HepG2 (cell line): ENCODE data around the gene NFIC. TPM values are rescaled to one million over a fixed set of nuclear protein-coding genes. Genes with fewer than 3 reads are reported as not detected.

Experiments used
- HBP1 ChIP-seq: IDR thresholded peaks from 2 replicates; pipeline ENCODE4 v1.6.1; 2016; ENCODE audit warnings: low read depth, control low read depth
- HDAC2 ChIP-seq: sonication (generic); formaldehyde crosslinking; IDR thresholded peaks from 2 replicates; pipeline ENCODE4 v1.4.0; 2020; ENCODE audit warnings: missing genetic modification reagents
- LCORL ChIP-seq, 2 experiments: fragments of 450-650 bp in 1 of 2; sonication (generic) in 1 of 2; formaldehyde crosslinking in 1 of 2; IDR thresholded peaks; 2 replicates each; pipeline versions ENCODE4 v1.5.0 to v1.6.1; 2017 to 2020; ENCODE audit warnings: antibody characterized with exemption in 1 of 2, missing genetic modification reagents in 1 of 2
- NCOA1 ChIP-seq: sonication (generic); formaldehyde crosslinking; IDR thresholded peaks from 2 replicates; pipeline ENCODE4 v1.9.0; 2021; ENCODE audit warnings: missing genetic modification reagents
- NFYB ChIP-seq: sonication (generic); formaldehyde crosslinking; IDR thresholded peaks from 2 replicates; pipeline ENCODE4 v1.4.0; 2020; ENCODE audit warnings: missing genetic modification reagents
- NR2F6 ChIP-seq, 2 experiments: IDR thresholded peaks; 2 replicates each; pipeline ENCODE4 v1.6.1; 2016; ENCODE audit warnings: antibody characterized with exemption in 1 of 2, mild to moderate bottlenecking in 1 of 2
- PRDM10 ChIP-seq: sonication (generic); formaldehyde crosslinking; IDR thresholded peaks from 2 replicates; pipeline ENCODE4 v1.4.0; 2020; ENCODE audit warnings: low read depth, missing genetic modification reagents
- PREB ChIP-seq: sonication (generic); formaldehyde crosslinking; IDR thresholded peaks from 2 replicates; pipeline ENCODE4 v1.4.0; 2020; ENCODE audit warnings: missing genetic modification reagents
- SP2 ChIP-seq: sonication (generic); formaldehyde crosslinking; IDR thresholded peaks from 2 replicates; pipeline ENCODE4 v1.5.1; 2020; ENCODE audit warnings: mild to moderate bottlenecking, missing genetic modification reagents
- TAF1 ChIP-seq: sonication (generic); formaldehyde crosslinking; IDR thresholded peaks from 2 replicates; pipeline ENCODE4 v1.4.0; 2020; ENCODE audit warnings: missing genetic modification reagents
- ZFY ChIP-seq: sonication (generic); formaldehyde crosslinking; IDR thresholded peaks from 2 replicates; pipeline ENCODE4 v1.4.0; 2020; ENCODE audit warnings: missing genetic modification reagents
- ZNF160 ChIP-seq: sonication (generic); formaldehyde crosslinking; IDR thresholded peaks from 2 replicates; pipeline ENCODE4 v1.8.0; 2022; ENCODE audit warnings: mild to moderate bottlenecking, inconsistent platforms, missing genetic modification reagents
- ZNF572 ChIP-seq: sonication (generic); formaldehyde crosslinking; IDR thresholded peaks from 2 replicates; pipeline ENCODE4 v1.5.1; 2020; ENCODE audit warnings: mild to moderate bottlenecking, missing genetic modification reagents
- ZNF607 ChIP-seq: sonication (generic); formaldehyde crosslinking; IDR thresholded peaks from 2 replicates; pipeline ENCODE4 v1.5.1; 2020; ENCODE audit warnings: missing genetic modification reagents, mild to moderate bottlenecking, borderline replicate concordance
- ZNF746 ChIP-seq: sonication (generic); formaldehyde crosslinking; IDR thresholded peaks from 2 replicates; pipeline ENCODE4 v1.8.0; 2022; ENCODE audit warnings: mild to moderate bottlenecking, missing genetic modification reagents
- ZNF770 ChIP-seq: sonication (generic); formaldehyde crosslinking; IDR thresholded peaks from 2 replicates; pipeline ENCODE4 v1.5.0; 2020; ENCODE audit warnings: mild to moderate bottlenecking, missing genetic modification reagents
- ZNF891 ChIP-seq: sonication (generic); formaldehyde crosslinking; IDR thresholded peaks from 2 replicates; pipeline ENCODE4 v1.5.0; 2020; ENCODE audit warnings: mild to moderate bottlenecking, missing genetic modification reagents
- polyA plus RNA-seq, 8 experiments: library from polyadenylated mRNA; depleted of rRNA in 3 of 8; stranded (reverse) in 7 of 8; unstranded in 1 of 8; fragments of >200 nt; fragmentation: Illumina TruSeq in 4 of 8; extraction: Trizol in 4 of 8; gene quantifications; 2 replicates each; pipeline versions ENCODE4 v1.2.1 to v1.2.3, GENCODE V29; 2011 to 2016; ENCODE audit warnings: low read depth in 4 of 8, missing spikeins in 1 of 8, mixed read lengths in 1 of 8; ENCODE audit not compliant: insufficient read depth in 1 of 8
- total RNA-seq, 5 experiments: library from RNA; depleted of rRNA; stranded (reverse); fragments of >200 nt; fragmentation: Illumina TruSeq; extraction: Trizol; gene quantifications; 2 replicates each; pipeline ENCODE4 v1.2.3, GENCODE V29; 2016; ENCODE audit warnings: low read depth in 1 of 5

NFIC gene
- total and polyA plus RNA-seq, 2 of the 13 experiments (the other 11 are each of a cell fraction or from before 2014, with no cell fraction given) = 1.3 to 2.5 TPM

GRCh38 chr19:3480383-3481091, 114.2 kb downstream of the NFIC start, which contains the start of gene SMIM24 (continued):
- TF ChIP-seq PRDM10 (CRISPR knock-in tag) = 0 out of 2 replicates have a peak, but pooled peaks have one; percentile 23
- TF ChIP-seq SP2 (CRISPR knock-in tag) = peak; percentile 57
- TF ChIP-seq ZNF770 (CRISPR knock-in tag) = peak; percentile 27; the same call in 1 of the 2 replicates
- TF ChIP-seq ZNF607 = 0 out of 2 replicates have a peak, but pooled peaks have one; percentile 32
- TF ChIP-seq LCORL (IDR thresholded peaks at IDR 0.05) = no peak
- TF ChIP-seq LCORL (CRISPR knock-in tag; IDR thresholded peaks at IDR 0.05) = peak; percentile 89
- TF ChIP-seq ZNF572 (CRISPR knock-in tag) = peak; percentile 45; the same call in 1 of the 2 replicates
- TF ChIP-seq NFYB (CRISPR knock-in tag) = peak; percentile 61
- TF ChIP-seq ZNF746 (CRISPR knock-in tag) = 0 out of 2 replicates have a peak, but pooled peaks have one; percentile 21
- no peak for TF ChIP-seq NR2F6 (IDR thresholded peaks at IDR 0.05)
- 0 out of 2 replicates have a peak, but pooled peaks have one; percentile 40 for TF ChIP-seq NR2F6 (CRISPR knock-in tag; IDR thresholded peaks at IDR 0.05)
- peak; percentile 45; the same call in 1 of the 2 replicates for TF ChIP-seq HDAC2
- TF ChIP-seq ZFY (CRISPR knock-in tag) = peak; percentile 59
- TF ChIP-seq ZNF160 (CRISPR knock-in tag) = no peak
- TF ChIP-seq HBP1 (CRISPR knock-in tag) = no peak
- no peak for TF ChIP-seq ZNF891 (CRISPR knock-in tag)
- 0 out of 2 replicates have a peak, but pooled peaks have one; percentile 29 for TF ChIP-seq NCOA1 (CRISPR knock-in tag)
- peak; percentile 45; the same call in 1 of the 2 replicates for TF ChIP-seq TAF1 (CRISPR knock-in tag)
- TF ChIP-seq PREB (CRISPR knock-in tag) = no peak
